Myocyte (in vitro differentiated cells): ENCODE results near the gene RAPGEF6. TPM values are rescaled to one million over a fixed set of nuclear protein-coding genes. Genes with fewer than 3 reads are reported as not detected.
A peak's percentile ranks its signal among the peaks of the same experiment; 100 is the strongest.
"Not testable (repeated sequence)": the region's sequence is repeated elsewhere in the genome, so short reads cannot be mapped to it uniquely, and the experiment has no call there.

ENCODE experiments used
- DNase-seq: peaks from one replicate; pipeline ENCODE4 v3.0.0-alpha.2; 2012; ENCODE audit warnings: low read depth
- total RNA-seq: library from RNA; depleted of rRNA; stranded (reverse); fragments of >200 nt; gene quantifications from 2 replicates; pipeline ENCODE4 v1.2.3, GENCODE V29; 2014

The RAPGEF6 gene
- total RNA-seq, 1 donor from 2014 or later: 9.8 TPM

DNA sequence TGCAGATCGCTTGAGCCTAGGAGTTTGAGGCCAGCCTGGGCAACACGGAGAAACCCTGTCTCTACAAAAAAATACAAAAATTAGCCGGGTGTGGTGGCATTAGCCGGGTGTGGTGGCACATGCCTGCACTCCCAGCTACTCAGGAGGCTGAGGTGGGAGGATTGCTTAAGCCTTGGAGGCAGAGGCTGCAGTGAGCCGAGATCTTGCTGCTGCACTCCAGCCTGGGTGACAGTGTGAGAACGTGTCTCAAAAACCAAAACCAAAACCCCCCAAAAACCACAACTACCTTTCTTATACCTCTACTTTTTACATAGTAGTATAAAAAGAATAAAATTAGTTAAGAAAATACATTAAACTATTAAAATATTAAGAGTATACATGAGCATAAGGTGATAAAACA, 121.2 kb downstream of the RAPGEF6 start:
- DNase-seq: no peak

- no peak for DNase-seq
Measured at GRCh38 chr5:131511934-131512333, 123.1 kb downstream of the RAPGEF6 start.

- no peak for DNase-seq
Measured at GRCh38 chr5:131509801-131510200, 125.2 kb downstream of the RAPGEF6 start.

DNA sequence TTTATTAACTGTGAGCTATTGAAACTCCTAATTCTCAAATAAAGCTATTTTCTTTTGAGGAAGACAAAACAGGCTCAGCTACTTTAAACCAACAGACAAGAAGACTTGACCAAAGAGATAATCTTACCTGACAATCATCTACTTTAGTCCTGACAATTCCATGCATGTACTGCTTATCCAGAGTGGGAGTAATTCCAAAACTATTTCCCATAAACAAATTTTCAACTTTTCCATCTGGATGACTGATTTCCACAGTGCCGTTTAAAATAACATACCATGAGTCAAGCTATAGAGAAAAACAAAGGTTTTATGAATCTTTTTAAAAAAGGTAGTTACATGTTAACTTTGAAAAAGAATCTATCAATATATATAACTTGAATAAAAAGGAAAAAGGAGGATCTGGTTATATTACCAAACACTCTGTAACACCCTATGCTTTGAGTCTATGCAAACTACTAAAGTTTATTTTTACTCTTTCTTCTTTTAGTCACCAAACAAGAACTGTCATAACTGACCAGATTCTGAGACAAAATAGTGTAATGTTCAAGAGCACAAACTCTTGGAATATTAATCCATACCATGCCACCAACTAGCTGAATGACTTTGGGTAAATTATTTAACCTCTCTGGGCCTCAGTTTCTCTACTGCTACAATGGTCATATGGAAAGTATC, 129.7 kb downstream of the RAPGEF6 start:
- DNase-seq: no peak

DNA sequence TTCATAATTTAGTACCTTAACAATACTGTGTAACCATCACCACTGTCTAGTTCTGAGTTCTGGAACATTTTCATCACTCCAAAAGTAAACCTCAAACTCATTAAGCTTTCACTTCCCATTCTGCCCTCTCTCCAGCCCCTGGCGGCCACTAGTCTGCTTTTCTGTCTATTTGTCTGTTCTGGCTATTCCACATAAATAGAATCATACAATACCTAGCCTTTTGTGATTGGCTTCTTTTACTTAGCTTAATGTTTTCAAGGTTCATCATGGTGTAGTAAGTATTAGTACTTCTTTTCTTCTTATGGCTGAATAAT, 138.7 kb downstream of the RAPGEF6 start:
- no peak for DNase-seq

DNA sequence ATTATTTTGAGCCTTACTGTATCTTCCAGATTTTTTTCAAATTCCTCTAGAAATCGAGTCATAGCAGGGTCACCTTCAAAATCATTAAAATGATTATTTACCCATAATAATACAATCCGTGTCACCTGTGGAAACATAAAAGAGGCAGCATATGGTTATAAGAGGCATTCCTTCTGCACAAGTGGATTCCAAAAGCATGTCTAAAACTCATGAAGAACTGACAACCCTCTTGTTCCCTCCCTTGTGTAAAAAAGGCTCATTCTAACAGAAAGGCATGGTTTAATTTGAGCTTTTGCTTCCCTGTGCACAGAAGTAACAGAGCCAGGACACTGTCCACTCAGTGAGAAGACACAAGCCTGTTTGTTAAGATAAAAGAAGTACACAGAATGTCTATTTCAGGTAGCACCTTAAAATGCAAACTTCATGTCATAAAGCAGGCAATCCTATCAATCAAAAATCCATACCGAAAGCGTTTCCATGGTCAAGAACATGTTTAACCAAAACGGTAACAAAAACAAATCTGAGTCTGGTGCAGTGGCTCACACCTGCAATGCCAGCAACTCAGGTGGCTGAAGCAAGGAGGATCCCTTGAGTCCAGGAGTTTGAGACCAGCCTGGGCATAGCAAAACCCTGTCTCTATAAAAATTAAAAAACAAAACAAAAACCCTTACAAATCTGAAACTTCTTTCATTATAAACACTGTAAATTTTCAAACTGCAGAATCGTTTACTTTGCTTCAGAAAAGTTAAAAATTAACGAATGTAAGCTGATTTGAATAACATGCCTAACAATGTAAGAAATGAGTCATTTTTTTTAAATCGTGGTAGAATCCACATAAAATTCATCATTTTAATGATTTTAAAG, 139.3 kb downstream of the RAPGEF6 start:
- no peak for DNase-seq

DNA sequence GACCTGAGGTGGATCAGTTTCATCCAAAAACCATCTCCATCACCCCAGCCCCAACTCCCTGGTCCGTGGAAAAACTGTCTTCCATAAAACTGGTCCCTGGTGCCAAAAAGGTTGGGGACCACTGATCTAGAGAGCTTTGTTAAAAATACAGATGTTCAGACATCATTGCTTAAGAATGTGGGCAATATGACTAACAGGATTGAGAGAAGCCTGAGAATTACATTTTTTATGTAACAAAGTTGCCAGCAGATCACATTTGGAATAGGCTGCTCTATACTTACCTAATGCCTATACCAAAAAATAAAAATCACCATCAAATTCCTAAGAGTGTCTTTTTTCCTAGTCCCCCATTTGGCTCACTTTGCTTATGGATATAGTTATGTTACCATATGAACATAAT, 143.3 kb downstream of the RAPGEF6 start:
- DNase-seq: peak; percentile 4

GRCh38 chr5:131488463-131488862, 146.6 kb downstream of the RAPGEF6 start:
- DNase-seq: peak; percentile 32

DNA sequence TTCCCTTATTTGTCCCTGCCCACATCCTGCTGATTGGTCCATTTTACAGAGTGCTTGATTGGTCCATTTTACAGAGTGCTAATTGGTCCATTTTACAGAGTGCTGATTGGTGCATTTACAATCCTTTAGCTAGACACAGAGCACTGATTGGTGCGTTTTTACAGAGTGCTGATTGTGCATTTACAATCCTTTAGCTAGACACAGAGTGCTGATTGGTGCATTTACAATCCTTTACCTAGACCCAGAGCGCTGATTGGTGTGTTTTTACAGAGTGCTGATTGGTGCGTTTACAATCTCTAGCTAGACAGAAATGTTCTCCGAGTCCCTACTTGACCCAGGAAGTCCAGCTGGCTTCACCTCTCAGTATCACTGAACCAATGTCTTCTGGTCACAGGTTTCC, 147.7 kb downstream of the RAPGEF6 start:
- DNase-seq: not testable (repeated sequence)

GRCh38 chr5:131482617-131483016, 152.4 kb downstream of the RAPGEF6 start:
- no peak for DNase-seq

DNA sequence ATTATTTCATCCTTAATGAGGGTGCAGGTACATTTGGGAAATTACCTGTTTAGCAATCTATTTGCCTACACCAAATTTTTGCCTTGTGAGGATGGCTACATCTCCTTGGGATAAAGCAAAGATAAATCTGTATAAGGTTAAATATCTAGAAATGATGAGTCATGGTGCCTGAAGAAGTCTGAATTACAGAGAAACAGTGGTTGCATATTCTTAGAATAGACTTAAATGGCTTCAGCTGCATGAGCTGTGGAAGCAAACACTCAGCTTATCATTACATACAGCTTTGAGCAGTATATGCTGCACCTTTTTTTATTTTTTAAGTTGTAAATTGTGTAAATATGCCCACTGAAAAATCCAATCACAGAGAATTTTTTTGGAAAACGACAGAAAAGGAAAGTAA, 153.5 kb downstream of the RAPGEF6 start:
- no peak for DNase-seq

DNA sequence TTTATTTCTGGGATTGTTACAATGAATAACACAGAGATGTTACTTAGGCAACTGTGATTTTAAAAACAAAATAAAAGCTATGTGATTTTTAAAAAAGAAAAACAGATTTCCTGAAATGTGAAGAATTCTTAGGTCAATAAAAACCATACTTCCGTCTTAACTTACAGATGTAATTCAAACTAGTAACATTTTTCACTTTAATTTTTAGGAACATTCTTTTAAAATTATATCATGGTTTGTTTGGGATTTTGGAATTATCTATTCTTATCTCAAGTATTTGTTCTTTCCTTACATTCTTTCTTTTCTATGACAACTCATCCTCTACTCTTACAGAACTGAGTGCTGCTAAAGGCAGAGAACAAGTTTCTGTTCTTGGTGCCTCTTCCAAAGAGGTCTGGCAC, 159.5 kb downstream of the RAPGEF6 start:
- DNase-seq: no peak

GRCh38 chr5:131473731-131474130, 161.3 kb downstream of the RAPGEF6 start:
- DNase-seq: no peak

DNA sequence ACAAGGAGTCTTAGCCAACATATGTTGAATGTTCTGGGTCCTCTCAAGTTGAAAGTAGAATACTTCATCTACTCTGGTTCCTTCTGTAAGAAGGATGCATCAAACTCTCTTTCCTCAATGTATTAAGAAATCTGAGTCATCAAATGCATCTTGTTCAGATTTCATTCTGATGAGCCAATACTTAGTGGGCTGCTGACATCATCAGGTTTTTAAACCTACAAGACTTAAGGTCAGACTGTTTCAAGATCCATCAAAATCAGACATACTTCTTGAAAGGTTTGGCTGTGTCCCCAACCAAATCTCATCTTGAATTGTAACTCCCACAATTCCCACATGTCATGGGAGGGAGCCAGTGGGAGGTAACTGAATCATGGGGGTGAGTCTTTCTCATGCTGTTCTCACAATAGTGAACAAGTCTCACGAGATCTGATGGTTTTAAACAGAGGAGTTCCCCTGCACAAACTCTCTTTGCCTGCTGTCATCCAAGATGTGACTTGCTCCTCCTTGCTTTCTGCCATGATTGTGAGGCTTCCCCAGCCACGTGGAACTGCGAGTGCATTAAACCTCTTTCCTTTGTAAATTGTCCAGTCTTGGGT, 168.8 kb downstream of the RAPGEF6 start:
- DNase-seq: no peak

DNA sequence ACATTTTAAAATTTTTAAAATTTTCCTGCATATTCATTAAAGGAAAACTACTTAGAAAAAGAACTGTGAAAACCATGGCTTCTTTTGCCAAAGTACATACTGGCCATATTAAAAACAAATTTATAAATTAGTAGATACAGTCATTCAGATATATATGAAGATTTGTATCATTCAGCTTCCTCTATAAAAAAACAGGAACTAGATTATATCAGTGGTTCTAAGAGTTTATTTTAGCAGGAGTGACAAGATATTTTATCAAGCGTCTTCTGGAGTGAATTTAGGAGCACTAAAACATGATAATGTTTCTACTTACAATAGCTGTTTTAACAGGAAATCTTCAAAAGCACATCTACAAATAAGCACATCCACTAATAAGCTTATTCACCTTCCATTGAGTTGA, 171.4 kb downstream of the RAPGEF6 start:
- no peak for DNase-seq

- no peak for DNase-seq
Measured at GRCh38 chr5:131462454-131462853, 172.6 kb downstream of the RAPGEF6 start.

- no peak for DNase-seq
Measured at GRCh38 chr5:131461742-131462141, 173.3 kb downstream of the RAPGEF6 start.

DNA sequence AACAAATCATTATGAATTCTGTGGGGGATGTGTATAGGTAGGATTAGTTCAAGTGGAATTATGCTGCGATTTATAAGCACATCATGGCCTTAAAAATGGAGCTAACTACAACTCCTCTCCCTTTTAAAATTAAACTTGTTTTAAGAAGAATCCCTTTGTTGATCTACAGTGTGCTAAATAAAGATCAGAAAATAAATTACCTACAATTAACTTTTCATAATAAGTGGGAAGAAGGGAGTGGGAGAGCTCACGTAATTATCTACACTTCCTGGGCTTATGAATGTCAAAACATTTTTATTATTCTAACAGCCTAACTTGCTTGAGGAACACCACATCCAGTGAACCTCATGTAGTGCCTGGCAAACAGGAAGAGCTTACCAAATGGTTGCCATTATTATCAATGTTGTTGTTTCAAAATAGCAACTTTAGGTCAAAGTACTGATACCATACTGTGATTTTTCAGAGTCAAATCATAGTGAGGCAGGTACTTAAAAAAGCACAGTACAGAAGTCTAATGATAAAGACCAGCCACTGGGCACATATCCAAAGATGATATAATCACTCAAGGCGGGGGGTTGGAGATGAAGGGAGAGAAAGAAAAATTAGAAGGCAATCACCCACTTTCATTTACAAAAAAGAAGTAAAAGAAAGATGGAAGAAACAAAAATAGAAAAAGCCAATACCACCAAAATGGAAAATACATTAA, 174.0 kb downstream of the RAPGEF6 start:
- no peak for DNase-seq

DNA sequence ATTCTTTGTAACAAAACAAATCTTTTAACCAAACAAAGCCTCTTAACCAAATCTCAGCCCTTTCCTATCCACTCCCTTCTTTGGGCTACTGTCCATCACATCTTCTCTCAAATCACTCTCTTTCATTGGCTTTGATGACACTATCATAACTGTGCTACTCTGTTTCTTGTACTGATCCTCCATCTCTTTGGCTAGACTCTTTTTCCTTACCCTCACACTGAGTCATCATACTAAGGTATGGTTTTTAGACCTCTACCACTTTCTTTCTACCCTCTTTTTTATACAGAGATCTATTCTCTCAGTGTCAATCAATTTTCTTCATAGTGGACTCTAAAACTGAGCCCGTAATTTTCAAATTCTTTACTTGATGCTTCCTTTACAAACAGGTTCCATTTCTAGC, 174.9 kb downstream of the RAPGEF6 start:
- no peak for DNase-seq

DNA sequence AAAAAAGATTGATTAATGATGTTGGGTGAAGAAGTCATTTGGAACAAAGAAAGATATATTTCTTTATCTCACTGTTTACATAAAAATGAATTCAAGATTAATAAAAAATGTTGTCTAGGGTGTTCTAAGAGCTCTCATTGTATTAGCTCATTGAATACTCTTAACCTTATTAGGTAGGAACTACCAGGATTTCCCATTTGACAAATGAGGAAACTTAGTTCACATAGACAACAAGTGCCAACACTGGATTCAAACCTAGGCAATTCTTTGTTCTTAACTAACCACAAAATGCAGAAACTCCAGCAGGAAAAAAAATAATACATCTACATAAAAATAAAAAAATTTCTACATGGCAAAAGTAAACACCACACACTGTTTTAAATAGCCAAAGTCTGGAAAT, 175.8 kb downstream of the RAPGEF6 start:
- no peak for DNase-seq

DNA sequence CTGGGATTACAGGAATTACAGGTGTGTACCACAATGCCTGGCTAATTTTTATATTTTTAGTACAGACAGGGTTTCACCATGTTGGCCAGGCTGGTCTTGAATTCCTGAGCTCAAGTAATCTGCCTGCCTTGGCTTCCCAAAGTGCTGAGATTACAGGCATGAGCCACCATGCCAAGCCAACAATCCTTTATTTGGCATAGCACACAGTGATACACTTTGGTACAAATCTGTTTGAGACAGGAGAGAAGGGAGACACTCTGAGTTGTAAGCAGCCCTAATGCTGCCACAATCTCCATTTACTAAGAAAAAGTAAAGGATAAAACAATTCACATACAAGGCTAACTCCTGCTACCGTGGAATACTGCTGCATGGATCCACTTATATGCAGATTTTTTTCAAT, 177.8 kb downstream of the RAPGEF6 start:
- no peak for DNase-seq

DNA sequence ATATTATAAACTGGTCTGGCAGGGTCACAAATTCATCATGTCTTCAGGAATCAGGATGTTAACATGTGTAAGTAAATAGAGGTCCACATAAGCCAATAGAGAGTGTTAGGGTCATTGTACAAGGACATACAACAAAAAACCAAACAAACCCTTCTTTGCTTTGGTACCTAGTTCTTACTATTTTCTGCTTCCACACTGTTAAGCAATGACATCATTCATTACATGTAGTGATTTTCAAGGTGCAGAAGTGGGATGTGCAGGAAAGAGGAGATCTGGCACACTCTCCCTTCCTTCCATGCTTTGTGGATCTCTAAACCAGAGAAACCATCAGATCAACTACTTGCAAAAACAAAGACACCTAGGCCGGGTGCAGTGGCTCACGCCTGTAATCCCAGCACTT, 184.1 kb downstream of the RAPGEF6 start:
- DNase-seq: no peak
